Natural killer cell (primary cell): Measurements from ENCODE around the gene SPATA33. TPM values are rescaled to one million over a fixed set of nuclear protein-coding genes. Genes with fewer than 3 reads are reported as not detected.

Experiments
- ATAC-seq, 3 donors: fragments of 150-1000 bp in 2 of 3; fragments of 200-7000 bp in 1 of 3; cut with Tn5 transposase; 1 replicate in 1 of 3; 2 replicates in 2 of 3; pipeline ENCODE4 v1.10.0; 2021; ENCODE audit warnings: mild to moderate bottlenecking in 2 of 3, moderate library complexity in 2 of 3
- DNase-seq, 2 donors: peaks; one replicate each; pipeline versions ENCODE4 v3.0.0 to v3.0.0-alpha.2; 2013 to 2021; ENCODE audit warnings: mixed read lengths in 1 of 2
- H3K27ac ChIP-seq: one replicate; pipeline ENCODE4 v1.5.1; 2013; ENCODE audit warnings: mild to moderate bottlenecking, low read length
- H3K27me3 ChIP-seq: one replicate; pipeline ENCODE4 v1.6.1; 2013; ENCODE audit warnings: low read length; ENCODE audit not compliant: control insufficient read depth, insufficient read depth
- H3K36me3 ChIP-seq: one replicate; pipeline ENCODE4 v1.6.1; 2013; ENCODE audit warnings: low read length; ENCODE audit not compliant: control insufficient read depth, insufficient read depth
- H3K4me1 ChIP-seq: one replicate; pipeline ENCODE4 v1.6.1; 2013; ENCODE audit warnings: low read length; ENCODE audit not compliant: control insufficient read depth, insufficient read depth
- H3K4me3 ChIP-seq: one replicate; pipeline ENCODE4 v1.5.1; 2013; ENCODE audit warnings: low read length
- H3K9me3 ChIP-seq: one replicate; pipeline ENCODE4 v1.6.1; 2013; ENCODE audit warnings: low read length; ENCODE audit not compliant: control insufficient read depth, insufficient read depth
- H3K27ac Mint-ChIP-seq, 2 donors: one replicate each; pipeline ENCODE4 v1.8.0; 2022; ENCODE audit warnings: mild to moderate bottlenecking in 2 of 2, mixed read lengths in 2 of 2, moderate library complexity in 1 of 2
- H3K27me3 Mint-ChIP-seq, 2 donors: one replicate each; pipeline ENCODE4 v1.8.0; 2022; ENCODE audit warnings: low read depth in 2 of 2, mixed read lengths in 2 of 2
- H3K36me3 Mint-ChIP-seq: one replicate; pipeline ENCODE4 v1.8.0; 2022; ENCODE audit warnings: mixed read lengths
- H3K4me1 Mint-ChIP-seq, 2 donors: one replicate each; pipeline ENCODE4 v1.8.0; 2022; ENCODE audit warnings: mixed read lengths in 2 of 2
- H3K4me3 Mint-ChIP-seq: one replicate; pipeline ENCODE4 v1.8.0; 2022; ENCODE audit warnings: mild to moderate bottlenecking, moderate library complexity, mixed read lengths
- H3K9me3 Mint-ChIP-seq, 2 donors: one replicate each; pipeline ENCODE4 v1.8.0; 2022; ENCODE audit warnings: mixed read lengths in 2 of 2
- WGBS: methylation state at CpG from one replicate; pipeline ENCODE4 v1.1.7; 2013; ENCODE audit warnings: missing lambda C conversion rate; ENCODE audit not compliant: insufficient coverage; 5-methylcytosine and 5-hydroxymethylcytosine counted together
- intact Hi-C: fragments of 100-400 bp; cut with micrococcal nuclease; formaldehyde crosslinking; loops from one replicate; pipeline ENCODE4 v1.14.2; 2022
- total RNA-seq, 4 donors: library from RNA; stranded (reverse); fragments of 120-200 nt in 1 of 4; gene quantifications; one replicate each; pipeline versions ENCODE4 v1.2.3 to v1.2.4, GENCODE V29; 2013 to 2022
- TF ChIP-seq, protein P1 (sequence below): fragments of 200-600 bp; IDR thresholded peaks from one replicate; pipeline ENCODE4 v1.8.0; 2022; ENCODE audit warnings: antibody characterized with exemption

Gene SPATA33
- total RNA-seq, 3 donors from 2014 or later (not counting 1 experiment from before 2014, with no cell fraction given), result 6.5 to 11.9 (median 8.4) TPM

DNA sequence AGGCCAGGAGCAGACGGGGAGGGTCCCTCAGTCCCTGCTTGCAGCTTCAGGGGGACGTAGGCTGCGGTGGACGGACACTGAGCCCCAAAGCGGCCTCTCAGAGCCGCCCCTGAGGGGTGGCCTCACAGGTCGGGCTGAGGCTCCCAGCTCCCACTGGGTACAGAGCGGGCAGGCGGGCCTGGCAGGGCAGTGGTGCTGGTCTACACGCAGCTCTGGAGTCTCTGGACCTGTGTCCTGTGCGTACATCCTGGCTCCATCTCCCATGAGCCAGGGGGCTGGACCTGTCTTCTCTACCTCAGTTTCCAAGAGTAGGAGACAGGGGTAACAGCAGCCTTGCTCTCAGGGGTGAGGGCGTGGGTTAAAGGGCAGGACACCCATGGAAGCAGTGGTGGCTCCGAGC, 42.5 kb upstream of the SPATA33 start:
- ATAC-seq, result no peak
- no peak for DNase-seq
- Histone ChIP-seq H3K27me3 (no peaks in the 10 kb centered on the region), H3K27ac (no peak overlapping the region), H3K36me3 (no peaks in the 10 kb centered on the region), H3K9me3 (peaks cover 13% of the 10 kb centered on the region), H3K4me3 (no peak overlapping the region), H3K4me1 (peaks cover 22% of the 10 kb centered on the region)
- H3K27ac Mint-ChIP-seq, result no peak overlapping the region
- TF ChIP-seq, protein P1, sequence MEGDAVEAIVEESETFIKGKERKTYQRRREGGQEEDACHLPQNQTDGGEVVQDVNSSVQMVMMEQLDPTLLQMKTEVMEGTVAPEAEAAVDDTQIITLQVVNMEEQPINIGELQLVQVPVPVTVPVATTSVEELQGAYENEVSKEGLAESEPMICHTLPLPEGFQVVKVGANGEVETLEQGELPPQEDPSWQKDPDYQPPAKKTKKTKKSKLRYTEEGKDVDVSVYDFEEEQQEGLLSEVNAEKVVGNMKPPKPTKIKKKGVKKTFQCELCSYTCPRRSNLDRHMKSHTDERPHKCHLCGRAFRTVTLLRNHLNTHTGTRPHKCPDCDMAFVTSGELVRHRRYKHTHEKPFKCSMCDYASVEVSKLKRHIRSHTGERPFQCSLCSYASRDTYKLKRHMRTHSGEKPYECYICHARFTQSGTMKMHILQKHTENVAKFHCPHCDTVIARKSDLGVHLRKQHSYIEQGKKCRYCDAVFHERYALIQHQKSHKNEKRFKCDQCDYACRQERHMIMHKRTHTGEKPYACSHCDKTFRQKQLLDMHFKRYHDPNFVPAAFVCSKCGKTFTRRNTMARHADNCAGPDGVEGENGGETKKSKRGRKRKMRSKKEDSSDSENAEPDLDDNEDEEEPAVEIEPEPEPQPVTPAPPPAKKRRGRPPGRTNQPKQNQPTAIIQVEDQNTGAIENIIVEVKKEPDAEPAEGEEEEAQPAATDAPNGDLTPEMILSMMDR, result no peak
- intact Hi-C loops, result no loop called here
- H3K36me3 Mint-ChIP-seq, result no peaks in the 10 kb centered on the region
- 90% methylated on average over 13 of the region's 13 CpGs for WGBS
- H3K4me1 Mint-ChIP-seq, result peaks cover 12 to 14% of the 10 kb centered on the region in 2 donors
- H3K9me3 Mint-ChIP-seq, result peaks cover 2 to 3% of the 10 kb centered on the region in 2 donors
- no peak overlapping the region for H3K4me3 Mint-ChIP-seq
- peaks cover 0 to 7% of the 10 kb centered on the region in 2 donors for H3K27me3 Mint-ChIP-seq

DNA sequence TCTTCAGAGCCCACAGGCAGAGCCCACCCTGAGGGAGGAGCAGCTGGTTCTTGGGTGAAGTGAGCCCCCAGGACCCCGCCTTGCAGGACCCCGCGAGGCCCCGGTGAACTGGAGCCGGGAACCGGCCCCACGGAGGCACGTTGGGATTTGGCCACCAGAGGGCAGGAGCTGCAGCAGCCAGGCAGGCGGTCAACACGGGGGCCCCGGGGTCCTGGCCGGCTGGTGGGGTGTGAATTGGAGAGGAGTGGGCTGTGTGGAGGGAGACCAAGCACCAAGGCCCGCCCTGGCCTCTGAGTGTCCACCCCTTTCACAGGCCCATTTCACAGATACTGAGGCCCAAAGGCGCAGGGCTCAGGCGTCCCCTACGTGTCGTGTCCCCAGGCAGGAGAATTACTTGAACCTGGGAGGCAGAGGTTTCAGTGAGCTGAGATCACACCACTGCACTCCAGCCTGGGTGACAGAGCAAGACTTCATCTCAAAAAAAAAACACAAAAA, 42.0 kb upstream of the SPATA33 start:
- DNase-seq (peak; percentile 41 to 59), ATAC-seq (peak in 1 of 3 donors; percentile 25)
- Mint-ChIP-seq H3K27ac (no peak overlapping the region), H3K27me3 (peaks cover 0 to 4% of the 10 kb centered on the region in 2 donors), H3K36me3 (no peaks in the 10 kb centered on the region), H3K4me1 (peaks cover 12 to 14% of the 10 kb centered on the region in 2 donors), H3K9me3 (peaks cover 2 to 3% of the 10 kb centered on the region in 2 donors), H3K4me3 (no peak overlapping the region)
- H3K36me3 ChIP-seq, result no peaks in the 10 kb centered on the region
- 56% methylated on average over 16 of the region's 17 CpGs for WGBS
- H3K4me1 ChIP-seq, result peaks cover 22% of the 10 kb centered on the region
- no peaks in the 10 kb centered on the region for H3K27me3 ChIP-seq
- H3K27ac ChIP-seq, result no peak overlapping the region
- TF ChIP-seq, protein P1, result peak; percentile 58
- H3K4me3 ChIP-seq, result no peak overlapping the region
- peaks cover 13% of the 10 kb centered on the region for H3K9me3 ChIP-seq
- intact Hi-C loops, result no loop called here

DNA sequence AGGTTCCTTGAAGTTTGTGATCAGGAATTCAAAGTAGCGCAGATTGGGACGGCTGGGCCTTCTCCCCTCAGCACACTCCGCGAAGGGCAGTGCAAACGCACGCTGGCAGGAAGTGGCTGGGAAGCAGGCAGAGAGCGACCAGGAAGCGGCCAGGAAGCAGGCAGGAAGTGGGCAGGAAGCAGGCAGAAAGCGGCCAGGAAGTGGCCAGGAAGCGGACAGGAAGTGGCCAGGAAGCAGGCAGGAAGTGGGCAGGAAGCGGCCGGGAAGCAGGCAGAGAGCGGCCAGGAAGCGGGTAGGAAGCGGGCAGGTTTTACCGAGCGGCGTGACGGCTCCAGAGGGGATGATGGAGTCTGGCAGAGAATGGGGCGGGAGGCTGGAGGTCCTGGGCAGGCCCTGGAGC, 41.0 kb upstream of the SPATA33 start:
- peak in 2 of 3 donors; percentile 29 to 44 for ATAC-seq
- TF ChIP-seq, protein P1, result no peak
- WGBS, result 41% methylated on average over 20 of the region's 20 CpGs
- Histone ChIP-seq H3K27me3 (no peaks in the 10 kb centered on the region), H3K27ac (peak overlapping the region; percentile 61), H3K4me1 (peaks cover 22% of the 10 kb centered on the region), H3K4me3 (no peak overlapping the region), H3K36me3 (no peaks in the 10 kb centered on the region), H3K9me3 (peaks cover 13% of the 10 kb centered on the region)
- Mint-ChIP-seq H3K4me3 (no peak overlapping the region), H3K36me3 (no peaks in the 10 kb centered on the region), H3K9me3 (peaks cover 2 to 3% of the 10 kb centered on the region in 2 donors), H3K27me3 (peaks cover 0 to 4% of the 10 kb centered on the region in 2 donors), H3K27ac (peak overlapping the region; percentile 91), H3K4me1 (peaks cover 12 to 14% of the 10 kb centered on the region in 2 donors)
- intact Hi-C loops, result no loop called here
- peak in 1 of 2 donors; percentile 51 for DNase-seq

DNA sequence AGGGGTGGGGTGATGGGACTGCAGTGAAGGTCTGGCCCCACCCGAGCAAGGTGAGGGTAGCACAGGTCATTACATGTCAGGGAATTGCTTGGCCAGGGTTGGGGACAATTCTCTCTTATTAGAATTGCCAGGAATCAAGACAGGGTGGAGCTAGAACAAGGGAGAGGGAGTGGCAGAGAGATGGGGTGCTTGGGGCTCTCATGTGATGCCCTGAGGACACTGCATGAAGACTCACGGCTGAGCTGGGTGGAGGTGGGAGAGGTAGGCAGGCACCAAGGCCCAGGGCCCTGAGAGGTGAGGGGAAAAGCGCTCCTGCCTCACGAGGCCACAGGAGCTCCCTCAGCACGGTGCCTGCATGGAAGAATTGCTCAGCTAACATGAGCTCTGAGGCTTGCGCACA, 40.6 kb upstream of the SPATA33 start:
- no peak overlapping the region for H3K4me3 ChIP-seq
- H3K9me3 ChIP-seq, result peaks cover 13% of the 10 kb centered on the region
- H3K4me1 ChIP-seq, result peaks cover 22% of the 10 kb centered on the region
- H3K27ac ChIP-seq, result peak overlapping the region; percentile 61
- H3K9me3 Mint-ChIP-seq, result peaks cover 2 to 3% of the 10 kb centered on the region in 2 donors
- H3K27ac Mint-ChIP-seq, result peak overlapping the region; percentile 91
- DNase-seq, result peak in 1 of 2 donors; percentile 40
- H3K36me3 ChIP-seq, result no peaks in the 10 kb centered on the region
- peaks cover 12 to 14% of the 10 kb centered on the region in 2 donors for H3K4me1 Mint-ChIP-seq
- H3K4me3 Mint-ChIP-seq, result no peak overlapping the region
- ATAC-seq, result peak in 1 of 3 donors; percentile 22
- TF ChIP-seq, protein P1, result no peak
- no peaks in the 10 kb centered on the region for H3K36me3 Mint-ChIP-seq
- 75% methylated on average over 6 of the region's 6 CpGs for WGBS
- peaks cover 0 to 4% of the 10 kb centered on the region in 2 donors for H3K27me3 Mint-ChIP-seq
- no peaks in the 10 kb centered on the region for H3K27me3 ChIP-seq
- intact Hi-C loops, result no loop called here
